Memory B cell (primary cell): Measurements from ENCODE around the gene NANOGP8.

ENCODE experiments used
- ATAC-seq: fragments of 150-1000 bp; cut with Tn5 transposase; 2 replicates; pipeline ENCODE4 v1.10.0; 2021; ENCODE audit warnings: low read depth, mild to moderate bottlenecking, moderate library complexity
- DNase-seq, 2 donors: peaks; one replicate each; pipeline ENCODE4 v3.0.0; 2022; ENCODE audit warnings: low spot score in 2 of 2
- H3K27ac Mint-ChIP-seq: one replicate; pipeline ENCODE4 v1.8.0; 2022; ENCODE audit warnings: mild to moderate bottlenecking, moderate library complexity, mixed read lengths
- H3K27me3 Mint-ChIP-seq: one replicate; pipeline ENCODE4 v1.8.0; 2022; ENCODE audit warnings: mixed read lengths
- H3K36me3 Mint-ChIP-seq: one replicate; pipeline ENCODE4 v1.8.0; 2022; ENCODE audit warnings: mild to moderate bottlenecking, mixed read lengths
- H3K4me1 Mint-ChIP-seq: one replicate; pipeline ENCODE4 v1.8.0; 2022; ENCODE audit warnings: mixed read lengths
- H3K4me3 Mint-ChIP-seq: one replicate; pipeline ENCODE4 v1.8.0; 2022; ENCODE audit warnings: mild to moderate bottlenecking, moderate library complexity, mixed read lengths
- H3K9me3 Mint-ChIP-seq: one replicate; pipeline ENCODE4 v1.8.0; 2022; ENCODE audit warnings: mixed read lengths

The NANOGP8 gene

DNA sequence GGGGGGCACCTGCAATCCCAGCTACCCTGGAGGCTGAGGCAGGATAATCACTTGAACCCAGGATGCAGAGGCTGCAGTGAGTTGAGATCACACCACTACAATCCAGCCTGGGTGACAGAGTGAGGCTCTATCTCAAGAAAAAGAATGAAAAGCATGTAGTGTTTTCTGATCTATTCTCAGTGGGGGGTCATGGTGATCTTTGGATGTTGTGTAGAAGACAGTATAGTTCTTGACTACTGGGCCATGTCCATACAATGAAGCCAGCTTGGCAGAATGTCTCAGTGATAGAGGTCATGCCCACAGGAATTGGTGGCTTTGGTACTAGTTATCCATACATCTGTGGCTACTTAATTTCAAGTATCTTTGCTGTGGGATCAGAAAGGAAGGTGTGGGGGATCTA lies 26.8 kb upstream of the NANOGP8 start:
- DNase-seq (no peak), ATAC-seq (no peak)
- H3K4me1 Mint-ChIP-seq = no peaks in the 10 kb centered on the region
- no peaks in the 10 kb centered on the region for H3K36me3 Mint-ChIP-seq
- no peak overlapping the region for H3K4me3 Mint-ChIP-seq
- H3K9me3 Mint-ChIP-seq = no peaks in the 10 kb centered on the region
- no peak overlapping the region for H3K27ac Mint-ChIP-seq
- no peaks in the 10 kb centered on the region for H3K27me3 Mint-ChIP-seq

DNA sequence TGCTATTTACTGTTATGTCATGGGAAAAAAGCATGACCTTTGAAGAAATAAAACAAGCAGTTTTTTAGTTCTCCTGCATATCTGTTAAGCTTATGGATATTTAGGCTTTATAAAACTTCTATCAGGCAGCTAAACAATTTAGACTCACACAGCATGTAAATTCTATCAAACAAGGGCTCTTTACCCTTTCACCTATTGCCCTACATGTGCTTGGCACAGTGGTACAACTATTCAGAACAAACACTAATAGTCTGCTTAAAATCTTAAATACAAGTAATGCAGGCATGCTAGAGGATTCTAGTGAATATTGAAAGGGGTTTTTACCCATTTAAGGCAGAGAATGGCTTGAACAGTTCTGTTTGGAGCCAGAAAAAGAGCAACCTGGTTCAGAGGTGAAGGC lies 23.4 kb upstream of the NANOGP8 start:
- no peak for ATAC-seq
- H3K27me3 Mint-ChIP-seq = no peaks in the 10 kb centered on the region
- H3K36me3 Mint-ChIP-seq = no peaks in the 10 kb centered on the region
- no peaks in the 10 kb centered on the region for H3K4me1 Mint-ChIP-seq
- H3K4me3 Mint-ChIP-seq = no peak overlapping the region
- no peak for DNase-seq
- H3K27ac Mint-ChIP-seq = no peak overlapping the region
- H3K9me3 Mint-ChIP-seq = no peaks in the 10 kb centered on the region

DNA sequence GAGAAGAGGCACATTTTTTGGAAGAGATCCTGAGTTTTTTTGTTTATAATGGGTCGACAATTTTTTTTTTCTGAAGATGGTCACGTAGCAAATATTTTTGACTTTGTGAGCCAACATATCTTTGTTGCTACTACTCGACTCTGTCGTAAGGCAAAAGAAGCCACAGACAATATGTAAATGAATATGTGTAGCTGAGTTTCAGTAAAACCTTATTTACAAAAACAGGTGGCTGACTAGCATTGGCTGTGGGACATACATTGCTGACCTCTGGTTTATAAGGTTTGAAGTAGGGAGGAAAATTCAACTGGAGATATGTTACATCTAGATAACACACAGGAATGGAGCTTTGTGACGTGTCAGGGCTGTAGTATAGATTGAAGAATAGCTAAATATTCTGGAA lies 22.5 kb upstream of the NANOGP8 start:
- Mint-ChIP-seq H3K9me3 (no peaks in the 10 kb centered on the region), H3K36me3 (no peaks in the 10 kb centered on the region), H3K4me3 (no peak overlapping the region), H3K27ac (no peak overlapping the region), H3K4me1 (no peaks in the 10 kb centered on the region), H3K27me3 (no peaks in the 10 kb centered on the region)
- DNase-seq = no peak
- ATAC-seq = no peak

DNA sequence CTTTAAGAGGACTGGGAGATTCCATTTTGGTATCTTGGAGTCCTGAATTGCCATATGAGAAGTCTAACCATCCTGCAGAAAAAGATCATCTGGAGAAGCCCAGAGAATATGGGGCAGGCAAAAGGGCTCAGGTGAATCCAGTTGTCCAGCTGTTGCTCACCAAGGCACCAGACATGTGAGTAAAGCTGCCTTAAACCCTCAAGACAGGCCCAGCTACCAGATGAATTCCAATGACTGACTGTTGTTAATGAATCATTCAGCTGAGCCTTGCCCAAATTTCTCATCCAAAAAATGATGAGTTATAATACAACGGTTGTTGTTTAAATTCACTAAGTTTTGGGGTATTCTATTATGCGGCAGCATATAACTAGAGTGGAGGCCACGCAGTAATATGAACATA lies 22.0 kb upstream of the NANOGP8 start:
- H3K4me1 Mint-ChIP-seq = no peaks in the 10 kb centered on the region
- H3K9me3 Mint-ChIP-seq = no peaks in the 10 kb centered on the region
- ATAC-seq = no peak
- H3K27me3 Mint-ChIP-seq = no peaks in the 10 kb centered on the region
- H3K4me3 Mint-ChIP-seq = no peak overlapping the region
- no peak overlapping the region for H3K27ac Mint-ChIP-seq
- no peak for DNase-seq
- H3K36me3 Mint-ChIP-seq = no peaks in the 10 kb centered on the region

DNA sequence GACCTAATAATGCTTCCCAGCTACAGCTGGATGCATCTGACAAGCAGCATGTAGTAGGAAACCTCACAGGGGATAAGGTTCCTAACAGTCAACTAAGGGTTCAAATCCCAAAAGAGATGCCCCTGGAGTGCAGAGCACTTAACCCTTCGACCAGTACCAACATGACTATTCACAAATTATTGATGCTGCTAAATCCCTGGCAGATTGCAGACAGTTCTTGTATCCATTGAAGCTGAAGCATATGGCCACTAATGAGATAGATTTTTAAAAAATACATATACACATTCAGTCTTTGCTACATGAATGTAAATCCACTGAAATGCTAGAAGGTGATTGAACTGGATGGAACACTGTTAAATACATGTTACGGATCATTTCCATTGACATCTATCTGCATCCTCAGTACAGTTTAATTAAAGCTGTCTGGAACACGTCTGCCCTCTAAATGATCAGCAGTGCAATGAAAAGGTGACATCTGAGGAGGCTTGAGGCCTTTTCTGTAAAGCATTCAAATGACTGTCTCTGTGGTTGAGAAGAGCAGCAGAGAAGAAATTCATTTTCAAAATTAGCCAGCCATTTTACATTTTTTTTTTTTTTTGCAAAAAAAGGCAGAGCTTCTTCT lies 19.5 kb upstream of the NANOGP8 start:
- no peaks in the 10 kb centered on the region for H3K36me3 Mint-ChIP-seq
- no peak overlapping the region for H3K4me3 Mint-ChIP-seq
- no peaks in the 10 kb centered on the region for H3K27me3 Mint-ChIP-seq
- H3K4me1 Mint-ChIP-seq = no peaks in the 10 kb centered on the region
- ATAC-seq (no peak), DNase-seq (no peak)
- H3K27ac Mint-ChIP-seq = no peak overlapping the region
- H3K9me3 Mint-ChIP-seq = no peaks in the 10 kb centered on the region

DNA sequence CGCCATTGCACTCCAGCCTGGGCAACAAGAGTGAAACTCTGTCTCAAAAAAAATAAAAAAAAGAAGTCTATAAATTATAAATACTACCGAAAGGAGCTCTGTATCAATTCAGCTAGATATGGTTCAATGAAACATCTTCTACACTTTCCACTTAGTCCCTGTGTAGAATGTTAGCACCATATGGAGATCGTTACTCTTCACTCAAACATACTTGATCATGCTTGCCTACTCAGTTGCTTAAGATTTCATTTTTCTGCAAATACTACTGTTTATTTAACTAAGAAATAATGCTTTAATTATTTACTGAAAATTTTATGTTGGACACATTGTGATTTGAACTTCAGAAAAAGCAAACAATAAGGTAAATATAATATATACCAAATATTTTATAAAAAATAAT lies 17.1 kb upstream of the NANOGP8 start:
- DNase-seq = no peak
- no peak overlapping the region for H3K27ac Mint-ChIP-seq
- H3K36me3 Mint-ChIP-seq = no peaks in the 10 kb centered on the region
- H3K27me3 Mint-ChIP-seq = no peaks in the 10 kb centered on the region
- H3K9me3 Mint-ChIP-seq = no peaks in the 10 kb centered on the region
- no peaks in the 10 kb centered on the region for H3K4me1 Mint-ChIP-seq
- no peak overlapping the region for H3K4me3 Mint-ChIP-seq
- no peak for ATAC-seq

DNA sequence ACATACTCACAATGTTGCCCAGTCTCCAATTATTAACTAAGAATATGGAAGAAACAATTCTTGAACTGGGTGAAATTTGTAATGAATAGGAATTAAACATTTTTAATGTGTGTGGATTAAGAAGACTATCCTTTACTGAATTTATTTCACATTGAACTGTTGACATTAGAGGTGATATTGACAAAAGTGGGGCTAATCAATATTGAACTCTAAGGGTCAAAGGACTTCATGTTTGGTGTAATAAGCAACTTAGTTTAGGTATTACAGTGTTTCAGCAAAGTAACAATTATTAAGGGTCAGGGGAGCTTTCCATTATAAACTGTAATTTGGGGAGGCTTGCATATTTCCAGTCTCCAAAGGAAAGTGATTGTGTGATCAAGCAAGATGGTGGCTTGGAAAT lies 16.2 kb upstream of the NANOGP8 start:
- ATAC-seq (no peak), DNase-seq (no peak)
- Mint-ChIP-seq H3K27ac (no peak overlapping the region), H3K4me1 (no peaks in the 10 kb centered on the region), H3K9me3 (no peaks in the 10 kb centered on the region), H3K27me3 (no peaks in the 10 kb centered on the region), H3K36me3 (no peaks in the 10 kb centered on the region), H3K4me3 (no peak overlapping the region)

DNA sequence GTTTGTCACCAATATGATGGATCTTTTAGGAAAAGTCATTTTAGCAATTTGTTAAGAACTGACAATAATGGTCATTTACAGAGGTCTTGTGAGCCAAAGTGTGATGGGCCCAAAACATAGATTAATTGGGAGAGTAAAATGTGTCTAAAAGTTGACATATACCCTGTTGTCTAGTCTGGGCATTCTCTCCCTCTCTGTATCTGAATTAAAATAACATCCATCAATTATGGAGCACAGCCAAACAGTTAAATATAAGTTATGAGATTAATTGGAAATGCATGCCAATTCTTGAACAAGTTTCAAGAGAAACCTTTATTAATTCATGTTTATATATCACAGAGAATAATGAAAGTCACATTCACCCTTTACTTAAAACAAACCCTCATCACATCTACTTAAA lies 13.6 kb upstream of the NANOGP8 start:
- Mint-ChIP-seq H3K4me3 (no peak overlapping the region), H3K4me1 (no peaks in the 10 kb centered on the region), H3K9me3 (no peaks in the 10 kb centered on the region), H3K36me3 (no peaks in the 10 kb centered on the region), H3K27me3 (no peaks in the 10 kb centered on the region), H3K27ac (no peak overlapping the region)
- no peak for DNase-seq
- ATAC-seq = no peak

DNA sequence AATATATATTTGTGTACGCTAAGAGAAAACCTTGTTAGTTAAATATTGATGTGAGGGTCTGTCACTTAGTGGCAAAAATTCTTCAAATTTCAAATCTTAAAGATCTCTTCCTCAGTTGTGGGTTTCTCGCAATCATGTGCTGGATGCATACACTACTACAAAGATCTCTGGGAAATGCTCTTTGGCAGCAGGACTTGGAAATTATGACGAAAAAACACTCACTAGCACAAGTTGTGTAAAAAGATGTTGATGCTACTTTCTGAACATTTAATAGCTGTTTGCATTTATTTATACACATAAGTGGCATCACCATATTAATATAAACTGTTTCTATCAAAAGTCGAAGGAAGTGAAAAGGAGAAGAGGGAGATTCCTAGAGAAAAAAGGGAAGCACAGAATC lies 10.8 kb upstream of the NANOGP8 start:
- ATAC-seq = no peak
- no peak overlapping the region for H3K27ac Mint-ChIP-seq
- no peak overlapping the region for H3K4me3 Mint-ChIP-seq
- H3K36me3 Mint-ChIP-seq = peaks cover 7% of the 10 kb centered on the region
- DNase-seq = no peak
- no peaks in the 10 kb centered on the region for H3K27me3 Mint-ChIP-seq
- no peaks in the 10 kb centered on the region for H3K9me3 Mint-ChIP-seq
- no peaks in the 10 kb centered on the region for H3K4me1 Mint-ChIP-seq

DNA sequence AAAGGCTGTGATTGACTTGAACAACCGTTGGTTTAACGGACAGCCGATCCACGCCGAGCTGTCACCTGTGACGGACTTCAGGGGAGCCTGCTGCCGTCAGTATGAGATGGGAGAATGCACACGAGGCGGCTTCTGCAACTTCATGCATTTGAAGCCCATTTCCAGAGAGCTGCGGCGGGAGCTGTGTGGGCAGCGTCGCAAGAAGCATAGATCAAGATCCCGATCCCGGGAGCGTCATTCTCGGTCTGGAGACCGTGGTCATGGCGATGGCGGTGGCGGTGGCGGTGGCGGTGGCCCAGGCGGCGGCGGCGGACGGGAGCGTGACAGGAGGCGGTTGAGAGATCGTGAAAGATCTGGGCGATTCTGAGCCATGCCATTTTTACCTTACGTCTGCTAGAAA lies 7.8 kb upstream of the NANOGP8 start:
- DNase-seq = no peak
- peaks cover 7% of the 10 kb centered on the region for H3K36me3 Mint-ChIP-seq
- no peak for ATAC-seq
- no peak overlapping the region for H3K4me3 Mint-ChIP-seq
- no peaks in the 10 kb centered on the region for H3K27me3 Mint-ChIP-seq
- no peaks in the 10 kb centered on the region for H3K9me3 Mint-ChIP-seq
- no peaks in the 10 kb centered on the region for H3K4me1 Mint-ChIP-seq
- H3K27ac Mint-ChIP-seq = no peak overlapping the region

DNA sequence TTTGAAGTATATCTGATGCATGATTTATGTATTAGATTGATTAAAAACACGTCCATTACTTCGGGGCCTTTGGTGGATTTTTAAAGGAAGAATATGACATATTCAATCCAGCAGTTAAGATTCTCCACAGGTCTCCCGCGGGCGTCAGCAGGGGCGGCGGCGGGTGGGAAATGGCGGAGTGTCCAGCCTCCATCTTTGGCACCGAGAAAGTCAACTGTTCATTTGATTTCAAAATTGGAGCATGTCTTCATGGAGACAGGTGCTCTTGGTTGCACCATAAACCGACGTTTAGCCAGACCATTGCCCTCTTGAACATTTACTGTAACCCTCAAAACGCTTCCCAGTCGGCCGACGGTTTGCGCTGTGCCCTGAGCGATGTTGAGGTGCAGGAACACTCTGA lies 7.2 kb upstream of the NANOGP8 start:
- H3K4me3 Mint-ChIP-seq = no peak overlapping the region
- no peaks in the 10 kb centered on the region for H3K27me3 Mint-ChIP-seq
- DNase-seq (no peak), ATAC-seq (no peak)
- no peaks in the 10 kb centered on the region for H3K4me1 Mint-ChIP-seq
- no peak overlapping the region for H3K27ac Mint-ChIP-seq
- no peaks in the 10 kb centered on the region for H3K9me3 Mint-ChIP-seq
- H3K36me3 Mint-ChIP-seq = peaks cover 7% of the 10 kb centered on the region

DNA sequence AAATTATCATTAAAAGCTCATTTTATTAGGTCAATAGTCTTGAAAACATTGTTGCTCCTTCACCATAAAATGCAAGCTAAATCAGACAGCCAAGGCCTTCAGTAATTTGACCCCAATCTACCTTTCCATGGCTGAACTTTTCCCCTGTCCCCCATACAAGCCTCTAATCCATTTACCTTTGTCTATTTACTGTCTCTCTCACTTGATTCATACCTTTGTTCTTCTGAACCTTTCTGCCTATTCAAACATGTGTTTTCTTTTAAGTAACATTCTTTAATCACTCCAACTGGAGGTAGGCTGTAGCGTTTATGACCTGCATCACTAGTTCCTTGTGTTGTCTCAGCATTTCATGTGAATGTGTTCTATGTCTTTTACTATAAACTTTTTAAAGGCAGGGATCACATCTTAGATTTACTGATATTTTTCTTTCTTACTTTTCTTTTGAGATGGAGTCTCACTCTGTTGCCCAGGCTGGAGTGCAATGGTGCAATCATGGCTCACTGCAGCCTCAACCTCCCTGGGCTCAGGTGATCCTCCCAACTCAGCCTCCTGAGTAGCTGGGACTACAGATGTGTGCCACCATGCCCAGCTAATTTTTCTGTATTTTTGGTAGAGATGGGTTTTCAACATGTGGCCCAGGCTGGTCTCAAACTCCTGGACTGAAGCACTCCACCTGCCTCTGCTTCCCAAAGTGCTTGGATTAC lies 5.2 kb upstream of the NANOGP8 start:
- no peak overlapping the region for H3K4me3 Mint-ChIP-seq
- no peak overlapping the region for H3K27ac Mint-ChIP-seq
- no peaks in the 10 kb centered on the region for H3K9me3 Mint-ChIP-seq
- H3K4me1 Mint-ChIP-seq = no peaks in the 10 kb centered on the region
- DNase-seq = no peak
- peaks cover 7% of the 10 kb centered on the region for H3K36me3 Mint-ChIP-seq
- no peak for ATAC-seq
- no peaks in the 10 kb centered on the region for H3K27me3 Mint-ChIP-seq

DNA sequence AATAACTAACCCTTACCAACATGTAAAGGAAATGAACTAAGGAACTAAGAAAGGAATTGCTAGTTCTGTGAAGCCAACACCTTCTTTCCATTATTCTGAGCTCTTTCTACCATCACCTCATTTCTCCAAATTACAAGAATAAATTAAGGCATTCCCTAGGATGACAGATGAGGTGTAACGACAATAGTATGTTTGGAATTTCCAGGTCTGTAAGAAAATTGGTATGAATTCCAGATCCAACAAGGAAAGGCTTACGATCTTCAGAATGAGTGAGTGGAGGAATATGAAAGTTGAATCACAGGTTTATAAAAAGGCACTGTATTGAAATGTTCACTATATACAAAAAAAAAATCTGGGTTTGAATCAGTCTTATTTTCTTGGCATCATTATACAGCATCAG lies 4.5 kb upstream of the NANOGP8 start:
- H3K4me1 Mint-ChIP-seq = no peaks in the 10 kb centered on the region

DNA sequence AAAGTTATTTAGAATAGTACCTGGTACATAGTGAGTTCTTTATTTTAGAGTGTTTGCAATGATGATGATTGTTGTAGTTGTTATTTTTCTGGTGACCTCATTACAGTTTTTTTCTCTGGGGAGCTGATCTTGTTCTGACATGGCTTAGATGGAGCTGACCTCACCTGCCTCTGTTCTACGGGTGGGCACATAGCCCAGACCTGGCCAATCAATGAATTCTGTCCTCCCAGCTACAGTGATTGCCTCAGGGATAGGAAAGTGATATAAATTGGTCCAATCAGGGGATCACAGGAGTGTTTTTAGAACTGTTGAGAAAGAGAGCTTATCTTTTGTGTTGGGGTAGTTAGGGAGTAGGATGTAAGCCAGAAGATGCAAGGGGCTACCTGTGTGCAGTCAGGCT lies 3.2 kb upstream of the NANOGP8 start:
- DNase-seq (no peak), ATAC-seq (no peak)
- Mint-ChIP-seq H3K4me1 (no peaks in the 10 kb centered on the region), H3K4me3 (no peak overlapping the region), H3K36me3 (peaks cover 7% of the 10 kb centered on the region), H3K9me3 (no peaks in the 10 kb centered on the region), H3K27ac (no peak overlapping the region), H3K27me3 (no peaks in the 10 kb centered on the region)

More for the DNA sequence above, 4.5 kb upstream of the NANOGP8 start:
- Mint-ChIP-seq H3K4me3 (no peak overlapping the region), H3K27ac (no peak overlapping the region), H3K9me3 (no peaks in the 10 kb centered on the region), H3K27me3 (no peaks in the 10 kb centered on the region), H3K36me3 (peaks cover 7% of the 10 kb centered on the region)
- no peak for ATAC-seq
- DNase-seq = no peak

DNA sequence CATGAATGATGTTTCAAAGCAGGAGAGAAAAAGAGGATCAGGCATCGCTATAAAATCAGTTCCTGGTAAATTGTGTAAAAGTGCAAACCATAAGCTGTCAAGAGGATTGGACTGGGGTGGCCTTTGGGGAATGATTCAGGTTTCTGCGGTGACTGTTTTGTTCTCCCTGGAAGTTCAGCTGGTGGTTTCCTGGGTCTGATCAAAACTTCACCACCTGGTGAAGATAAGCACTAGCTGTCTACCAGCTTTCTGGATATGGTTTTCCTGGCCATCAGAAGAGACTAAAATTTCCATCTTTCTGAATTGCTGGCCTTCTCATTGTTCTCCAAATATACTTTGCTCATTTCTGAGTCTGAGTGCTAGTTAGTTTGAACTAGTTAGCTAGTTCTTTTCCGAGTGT lies 2.7 kb upstream of the NANOGP8 start:
- no peak overlapping the region for H3K4me3 Mint-ChIP-seq
- H3K27ac Mint-ChIP-seq = no peak overlapping the region
- H3K9me3 Mint-ChIP-seq = no peaks in the 10 kb centered on the region
- no peak for ATAC-seq
- no peaks in the 10 kb centered on the region for H3K4me1 Mint-ChIP-seq
- DNase-seq = no peak
- no peaks in the 10 kb centered on the region for H3K27me3 Mint-ChIP-seq
- H3K36me3 Mint-ChIP-seq = peaks cover 3% of the 10 kb centered on the region
